ENCODE measurements around the gene NFYA. TPM values are rescaled to one million over a fixed set of nuclear protein-coding genes. Genes with fewer than 3 reads are reported as not detected.

NFYA gene
- total RNA-seq, 1 experiment from 2014 or later: 25.7 TPM

DNA sequence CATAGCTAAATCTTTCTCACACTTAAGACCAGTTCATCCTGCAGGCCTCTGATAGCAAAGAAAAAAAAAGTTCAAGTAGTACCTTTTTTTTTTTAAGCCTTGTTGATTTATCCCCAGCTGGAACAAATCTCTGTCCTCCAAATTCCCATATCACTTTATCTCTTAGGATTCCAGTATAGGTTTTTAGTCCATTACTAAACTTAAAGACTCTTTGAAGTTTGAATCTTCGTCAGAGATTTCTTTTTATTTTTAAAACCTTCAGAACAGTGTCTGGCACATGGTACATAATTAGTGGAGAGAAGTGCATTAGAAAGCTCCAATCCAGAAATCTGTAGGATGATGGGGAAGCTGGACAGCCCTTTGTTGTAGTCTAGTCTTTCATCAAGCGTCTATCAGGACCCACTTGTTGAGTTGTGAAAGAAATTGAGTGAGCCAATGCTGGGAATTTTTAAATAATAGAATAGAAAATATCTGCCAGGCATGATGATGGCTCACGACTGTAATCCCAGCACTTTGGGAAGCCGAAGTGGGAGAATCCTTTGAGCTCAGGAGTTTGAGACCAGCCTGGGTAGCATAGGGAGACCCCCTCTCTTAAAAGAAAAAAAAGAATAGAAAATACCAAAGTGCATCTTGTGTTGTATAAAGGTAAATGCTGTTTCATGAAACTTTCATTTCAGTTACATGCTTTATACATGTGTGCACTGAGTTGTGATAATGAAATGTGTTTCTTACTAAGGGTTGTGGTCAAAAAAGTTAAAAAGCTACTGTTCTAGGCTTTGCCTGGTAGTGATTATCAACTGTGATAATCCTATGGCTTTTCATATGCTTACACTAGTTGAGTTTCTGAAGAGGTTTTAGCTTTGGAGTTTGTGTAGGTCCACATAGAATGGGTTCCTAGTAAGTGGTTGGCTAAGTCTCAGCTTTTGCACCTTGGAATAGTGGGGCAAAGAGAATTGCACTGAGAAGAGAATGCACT lies 3.2 kb downstream of the NFYA start:
- CTCF ChIA-PET: interaction anchor here (0.7 to 1.1 kb wide), 2 partner anchors 64 to 179 kb away, joined by 3 read pairs; no protein-coding TSS in a partner anchor
- Histone ChIP-seq H3K4me3 (ENCODE audit: low read depth, low read length) (no peak overlapping the region), H3K4me1 (peaks cover 8% of the 10 kb centered on the region; the same call in 1 of the 2 replicates), H3K27me3 (replicated peaks; ENCODE audit: control insufficient read depth, insufficient read depth, low read length) (no peaks in the 10 kb centered on the region), H3K9me3 (no peaks in the 10 kb centered on the region), H3K36me3 (ENCODE audit: control insufficient read depth, insufficient read depth, low read length) (peaks cover 4% of the 10 kb centered on the region; the same call in 1 of the 2 replicates)
- Mint-ChIP-seq H3K9me3 (ENCODE audit: unreplicated experiment) (no peaks in the 10 kb centered on the region), H3K4me3 (ENCODE audit: unreplicated experiment) (peak overlapping the region; percentile 92), H3K4me1 (ENCODE audit: low read depth, unreplicated experiment) (peaks cover 22% of the 10 kb centered on the region), H3K27ac (ENCODE audit: unreplicated experiment) (no peak overlapping the region), H3K27me3 (ENCODE audit: insufficient read depth, unreplicated experiment) (no peaks in the 10 kb centered on the region), H3K36me3 (ENCODE audit: insufficient read depth, unreplicated experiment) (peaks cover 46% of the 10 kb centered on the region)
- no TSS peak for BruUV-seq (replicated peaks)
- DNase-seq: no peak
- POLR2A ChIA-PET: interaction anchor here (0.7 kb wide), 1 partner anchor 95 kb away, joined by 3 read pairs; no protein-coding TSS in a partner anchor
- TF ChIP-seq, protein P1, sequence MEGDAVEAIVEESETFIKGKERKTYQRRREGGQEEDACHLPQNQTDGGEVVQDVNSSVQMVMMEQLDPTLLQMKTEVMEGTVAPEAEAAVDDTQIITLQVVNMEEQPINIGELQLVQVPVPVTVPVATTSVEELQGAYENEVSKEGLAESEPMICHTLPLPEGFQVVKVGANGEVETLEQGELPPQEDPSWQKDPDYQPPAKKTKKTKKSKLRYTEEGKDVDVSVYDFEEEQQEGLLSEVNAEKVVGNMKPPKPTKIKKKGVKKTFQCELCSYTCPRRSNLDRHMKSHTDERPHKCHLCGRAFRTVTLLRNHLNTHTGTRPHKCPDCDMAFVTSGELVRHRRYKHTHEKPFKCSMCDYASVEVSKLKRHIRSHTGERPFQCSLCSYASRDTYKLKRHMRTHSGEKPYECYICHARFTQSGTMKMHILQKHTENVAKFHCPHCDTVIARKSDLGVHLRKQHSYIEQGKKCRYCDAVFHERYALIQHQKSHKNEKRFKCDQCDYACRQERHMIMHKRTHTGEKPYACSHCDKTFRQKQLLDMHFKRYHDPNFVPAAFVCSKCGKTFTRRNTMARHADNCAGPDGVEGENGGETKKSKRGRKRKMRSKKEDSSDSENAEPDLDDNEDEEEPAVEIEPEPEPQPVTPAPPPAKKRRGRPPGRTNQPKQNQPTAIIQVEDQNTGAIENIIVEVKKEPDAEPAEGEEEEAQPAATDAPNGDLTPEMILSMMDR (IDR thresholded peaks at IDR 0.05; ENCODE audit: insufficient read depth in 1 of 2, low read depth in 1 of 2, low read length in 1 of 2, severe bottlenecking in 1 of 2, unreplicated experiment in 1 of 2): no peak
- intact Hi-C loops (cut with micrococcal nuclease; ENCODE audit: unreplicated experiment): no loop called here

DNA sequence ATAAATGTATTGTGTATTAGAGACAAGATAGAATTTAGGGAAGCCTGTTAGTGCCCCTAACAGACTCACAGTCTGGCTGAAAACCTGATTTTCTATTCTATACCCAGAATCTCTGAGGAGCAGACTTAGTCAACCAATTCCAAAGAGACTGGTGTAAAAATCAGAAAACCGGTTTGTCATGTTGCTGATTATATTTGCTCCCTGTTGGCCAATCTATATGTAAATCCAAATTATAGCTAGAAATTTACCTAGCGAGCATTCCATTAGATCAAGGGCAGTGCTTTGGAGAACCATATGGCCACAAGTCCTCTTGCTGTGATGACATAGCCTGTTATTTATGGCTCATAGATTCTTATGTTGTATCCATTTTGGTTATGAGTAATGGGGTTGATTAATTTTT lies 4.8 kb downstream of the NFYA start:
- Mint-ChIP-seq H3K4me1 (ENCODE audit: low read depth, unreplicated experiment) (peaks cover 18% of the 10 kb centered on the region), H3K4me3 (ENCODE audit: unreplicated experiment) (no peak overlapping the region), H3K27me3 (ENCODE audit: insufficient read depth, unreplicated experiment) (no peaks in the 10 kb centered on the region), H3K36me3 (ENCODE audit: insufficient read depth, unreplicated experiment) (peaks cover 44% of the 10 kb centered on the region), H3K9me3 (ENCODE audit: unreplicated experiment) (no peaks in the 10 kb centered on the region), H3K27ac (ENCODE audit: unreplicated experiment) (no peak overlapping the region)
- no TSS peak for BruUV-seq (replicated peaks)
- Histone ChIP-seq H3K36me3 (ENCODE audit: control insufficient read depth, insufficient read depth, low read length) (peaks cover 4% of the 10 kb centered on the region; the same call in 1 of the 2 replicates), H3K27me3 (replicated peaks; ENCODE audit: control insufficient read depth, insufficient read depth, low read length) (no peaks in the 10 kb centered on the region), H3K9me3 (no peaks in the 10 kb centered on the region), H3K4me1 (0 out of 2 replicates have a peak, but pooled peaks cover 8% of the 10 kb centered on the region), H3K4me3 (ENCODE audit: low read depth, low read length) (no peak overlapping the region)
- intact Hi-C loops (cut with micrococcal nuclease; ENCODE audit: unreplicated experiment): no loop called here
- TF ChIP-seq, protein P1 (IDR thresholded peaks at IDR 0.05; ENCODE audit: insufficient read depth in 1 of 2, low read depth in 1 of 2, low read length in 1 of 2, severe bottlenecking in 1 of 2, unreplicated experiment in 1 of 2): no peak
- DNase-seq: no peak
- CTCF ChIA-PET: no interaction called here
- POLR2A ChIA-PET: no interaction called here

DNA sequence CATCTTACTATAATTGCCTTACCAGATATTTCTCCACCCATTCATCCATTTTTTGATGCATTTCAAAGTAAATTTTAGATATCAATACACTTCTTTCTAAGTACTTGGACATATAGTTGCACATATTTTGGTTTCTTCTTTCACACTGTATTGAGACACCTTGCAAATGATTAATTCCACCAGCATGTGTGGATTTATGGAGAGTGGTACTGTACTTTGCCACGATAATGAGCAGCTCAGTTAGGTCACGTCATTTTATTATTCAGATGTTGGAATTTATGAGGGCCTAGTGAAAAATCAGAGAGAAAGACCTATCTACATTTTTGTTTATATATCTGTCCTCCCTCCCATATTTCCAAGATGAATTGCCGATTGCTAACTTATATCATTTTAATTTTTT lies 5.3 kb downstream of the NFYA start:
- no peak overlapping the region for H3K4me3 Mint-ChIP-seq (ENCODE audit: unreplicated experiment)
- no peaks in the 10 kb centered on the region for H3K27me3 ChIP-seq (replicated peaks; ENCODE audit: control insufficient read depth, insufficient read depth, low read length)
- H3K9me3 Mint-ChIP-seq (ENCODE audit: unreplicated experiment): no peaks in the 10 kb centered on the region
- H3K4me1 Mint-ChIP-seq (ENCODE audit: low read depth, unreplicated experiment): peaks cover 18% of the 10 kb centered on the region
- no peak for DNase-seq
- TF ChIP-seq, protein P1 (IDR thresholded peaks at IDR 0.05; ENCODE audit: insufficient read depth in 1 of 2, low read depth in 1 of 2, low read length in 1 of 2, severe bottlenecking in 1 of 2, unreplicated experiment in 1 of 2): no peak
- H3K4me3 ChIP-seq (ENCODE audit: low read depth, low read length): no peak overlapping the region
- H3K4me1 ChIP-seq: 0 out of 2 replicates have a peak, but pooled peaks cover 8% of the 10 kb centered on the region
- H3K36me3 ChIP-seq (ENCODE audit: control insufficient read depth, insufficient read depth, low read length): peaks cover 4% of the 10 kb centered on the region; the same call in 1 of the 2 replicates
- ChIA-PET POLR2A (no interaction called here), CTCF (no interaction called here)
- H3K9me3 ChIP-seq: no peaks in the 10 kb centered on the region
- no peaks in the 10 kb centered on the region for H3K27me3 Mint-ChIP-seq (ENCODE audit: insufficient read depth, unreplicated experiment)
- H3K27ac Mint-ChIP-seq (ENCODE audit: unreplicated experiment): no peak overlapping the region
- BruUV-seq (replicated peaks): no TSS peak
- peaks cover 46% of the 10 kb centered on the region for H3K36me3 Mint-ChIP-seq (ENCODE audit: insufficient read depth, unreplicated experiment)
- intact Hi-C loops (cut with micrococcal nuclease; ENCODE audit: unreplicated experiment): no loop called here

All from Caco-2 (cell line).